Prostate gland (tissue), 2 donors: ENCODE measurements around the gene LBR. TPM values are rescaled to one million over a fixed set of nuclear protein-coding genes. Genes with fewer than 3 reads are reported as not detected.

Experiments used
- DNase-seq: peaks from one replicate; pipeline ENCODE4 v3.0.0-alpha.2; 2019; ENCODE audit warnings: low spot score
- H3K27ac ChIP-seq, 2 donors: fragments of 200-600 bp; sonication (generic); 2 replicates each; pipeline ENCODE4 v1.5.1; 2017 to 2019
- H3K27me3 ChIP-seq: fragments of 200-600 bp; sonication (generic); replicated peaks from 2 replicates; pipeline ENCODE4 v1.5.1; 2019; ENCODE audit not compliant: insufficient read depth
- H3K36me3 ChIP-seq, 2 donors: fragments of 200-600 bp; sonication (generic); 1 replicate in 1 of 2; 2 replicates in 1 of 2; pipeline versions ENCODE4 v1.5.1 to v1.8.1; 2017 to 2019
- H3K4me1 ChIP-seq: fragments of 200-600 bp; sonication (generic); replicated peaks from 2 replicates; pipeline ENCODE4 v1.5.1; 2019
- H3K4me3 ChIP-seq, 2 donors: fragments of 200-600 bp; sonication (generic); 2 replicates each; pipeline ENCODE4 v1.5.1; 2017 to 2019
- H3K9me3 ChIP-seq: fragments of 200-600 bp; sonication (generic); 2 replicates; pipeline ENCODE4 v1.5.1; 2017
- POLR2A ChIP-seq: fragments of 450-650 bp; IDR thresholded peaks from one replicate; pipeline ENCODE4 v1.6.1; 2016; ENCODE audit warnings: antibody characterized with exemption, mild to moderate bottlenecking
- POLR2AphosphoS5 ChIP-seq: sonication (generic); formaldehyde crosslinking; IDR thresholded peaks from one replicate; pipeline ENCODE4 v1.6.1; 2017; ENCODE audit warnings: antibody characterized with exemption
- WGBS: methylation state at CpG from one replicate; pipeline ENCODE4 v1.1.5; 2018; 5-methylcytosine and 5-hydroxymethylcytosine counted together
- intact Hi-C: fragments of 100-400 bp; cut with DNase I; formaldehyde crosslinking; loops from one replicate; pipeline ENCODE4 v1.14.2; 2022
- total RNA-seq, 2 donors: library from RNA; depleted of rRNA; stranded (reverse); fragments of >200 nt; gene quantifications; one replicate each; pipeline ENCODE4 v1.1.0, GENCODE V29; 2016
- TF ChIP-seq, protein P1 (sequence below), 4 experiments: fragments of 200-600 bp in 2 of 4; fragments of 450-650 bp in 2 of 4; sonication (generic) in 2 of 4; IDR thresholded peaks; 1 replicate in 3 of 4; 2 replicates in 1 of 4; pipeline ENCODE4 v1.5.1; 2016 to 2019; ENCODE audit warnings: antibody characterized with exemption in 4 of 4, mild to moderate bottlenecking in 2 of 4, moderate library complexity in 2 of 4

The LBR gene
- total RNA-seq, 2 donors from 2014 or later: 28.7 to 36.4 TPM

DNA sequence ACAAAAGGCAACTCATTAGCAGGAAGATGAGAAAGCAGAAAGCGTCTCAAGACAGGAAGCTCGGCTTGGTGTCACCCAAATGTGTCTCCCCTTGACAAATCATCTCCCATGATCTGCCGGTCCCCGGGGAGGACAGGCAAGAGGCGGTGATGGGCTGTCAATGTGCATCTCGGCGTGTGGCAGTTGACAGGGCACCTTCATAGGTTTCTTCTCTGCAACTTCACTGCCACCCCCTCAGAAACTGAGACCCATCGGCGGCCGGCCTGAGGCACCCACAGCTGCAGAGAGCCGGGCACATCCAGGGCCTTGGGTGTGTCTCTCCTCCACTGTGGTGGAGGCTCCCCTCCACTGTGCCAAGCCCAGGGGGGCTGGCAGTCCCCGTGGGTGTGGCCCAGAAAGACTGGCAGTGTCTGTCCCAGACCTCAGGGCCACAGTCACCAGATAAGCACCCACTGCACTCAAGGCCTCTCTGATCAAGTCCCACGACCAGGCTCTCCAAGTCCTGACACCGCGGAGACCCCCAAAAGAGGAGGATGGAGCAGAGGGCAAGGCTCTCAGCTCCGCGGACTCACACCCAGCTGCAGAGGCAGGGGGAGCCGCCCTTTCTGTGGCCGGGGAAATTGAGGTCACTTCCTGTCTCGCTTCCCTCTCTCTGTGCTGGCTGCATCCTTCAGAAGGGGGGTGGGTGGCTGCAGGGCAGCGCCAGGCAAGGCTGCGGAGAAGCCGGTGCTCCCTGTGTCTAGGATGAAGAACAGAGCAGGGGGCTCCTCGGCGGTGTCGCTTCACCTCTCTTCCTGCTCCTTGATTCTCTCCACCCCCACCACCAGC, 39.6 kb upstream of the LBR start:
- H3K27me3 ChIP-seq: no peaks in the 10 kb centered on the region
- DNase-seq: no peak
- H3K9me3 ChIP-seq: no peaks in the 10 kb centered on the region
- intact Hi-C loops: no loop called here
- H3K27ac ChIP-seq: peak overlapping the region; percentile 33 to 60
- H3K36me3 ChIP-seq: no peaks in the 10 kb centered on the region
- TF ChIP-seq, protein P1, sequence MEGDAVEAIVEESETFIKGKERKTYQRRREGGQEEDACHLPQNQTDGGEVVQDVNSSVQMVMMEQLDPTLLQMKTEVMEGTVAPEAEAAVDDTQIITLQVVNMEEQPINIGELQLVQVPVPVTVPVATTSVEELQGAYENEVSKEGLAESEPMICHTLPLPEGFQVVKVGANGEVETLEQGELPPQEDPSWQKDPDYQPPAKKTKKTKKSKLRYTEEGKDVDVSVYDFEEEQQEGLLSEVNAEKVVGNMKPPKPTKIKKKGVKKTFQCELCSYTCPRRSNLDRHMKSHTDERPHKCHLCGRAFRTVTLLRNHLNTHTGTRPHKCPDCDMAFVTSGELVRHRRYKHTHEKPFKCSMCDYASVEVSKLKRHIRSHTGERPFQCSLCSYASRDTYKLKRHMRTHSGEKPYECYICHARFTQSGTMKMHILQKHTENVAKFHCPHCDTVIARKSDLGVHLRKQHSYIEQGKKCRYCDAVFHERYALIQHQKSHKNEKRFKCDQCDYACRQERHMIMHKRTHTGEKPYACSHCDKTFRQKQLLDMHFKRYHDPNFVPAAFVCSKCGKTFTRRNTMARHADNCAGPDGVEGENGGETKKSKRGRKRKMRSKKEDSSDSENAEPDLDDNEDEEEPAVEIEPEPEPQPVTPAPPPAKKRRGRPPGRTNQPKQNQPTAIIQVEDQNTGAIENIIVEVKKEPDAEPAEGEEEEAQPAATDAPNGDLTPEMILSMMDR (IDR thresholded peaks at IDR 0.05): no peak
- no peak for TF ChIP-seq POLR2A
- TF ChIP-seq POLR2AphosphoS5: peak; percentile 20
- H3K4me3 ChIP-seq: no peak overlapping the region
- 68% methylated on average over 25 of the region's 26 CpGs for WGBS
- H3K4me1 ChIP-seq: no peaks in the 10 kb centered on the region

DNA sequence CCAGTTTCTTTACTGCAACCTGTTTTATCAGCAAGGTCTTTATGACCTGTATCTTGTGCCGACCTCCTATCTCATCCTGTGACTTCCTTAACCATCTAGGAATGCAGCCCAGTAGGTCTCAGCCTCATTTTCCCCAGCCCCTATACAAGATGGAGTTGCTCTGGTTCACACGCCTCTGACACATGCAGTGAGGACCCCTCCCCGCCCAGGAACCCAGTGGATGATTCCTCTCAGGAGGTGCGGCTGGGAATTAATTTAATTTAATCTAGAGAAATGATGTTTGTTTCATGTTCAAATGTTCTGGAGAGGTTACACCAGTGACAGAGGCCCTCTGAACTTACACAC, 39.0 kb upstream of the LBR start:
- Histone ChIP-seq H3K4me3 (no peak overlapping the region), H3K27me3 (no peaks in the 10 kb centered on the region), H3K4me1 (no peaks in the 10 kb centered on the region), H3K27ac (no peak overlapping the region), H3K36me3 (no peaks in the 10 kb centered on the region), H3K9me3 (no peaks in the 10 kb centered on the region)
- intact Hi-C loops: no loop called here
- DNase-seq: no peak
- TF ChIP-seq, protein P1 (IDR thresholded peaks at IDR 0.05): no peak
- TF ChIP-seq POLR2A (no peak), POLR2AphosphoS5 (no peak)
- 95% methylated on average over 4 of the region's 4 CpGs for WGBS

DNA sequence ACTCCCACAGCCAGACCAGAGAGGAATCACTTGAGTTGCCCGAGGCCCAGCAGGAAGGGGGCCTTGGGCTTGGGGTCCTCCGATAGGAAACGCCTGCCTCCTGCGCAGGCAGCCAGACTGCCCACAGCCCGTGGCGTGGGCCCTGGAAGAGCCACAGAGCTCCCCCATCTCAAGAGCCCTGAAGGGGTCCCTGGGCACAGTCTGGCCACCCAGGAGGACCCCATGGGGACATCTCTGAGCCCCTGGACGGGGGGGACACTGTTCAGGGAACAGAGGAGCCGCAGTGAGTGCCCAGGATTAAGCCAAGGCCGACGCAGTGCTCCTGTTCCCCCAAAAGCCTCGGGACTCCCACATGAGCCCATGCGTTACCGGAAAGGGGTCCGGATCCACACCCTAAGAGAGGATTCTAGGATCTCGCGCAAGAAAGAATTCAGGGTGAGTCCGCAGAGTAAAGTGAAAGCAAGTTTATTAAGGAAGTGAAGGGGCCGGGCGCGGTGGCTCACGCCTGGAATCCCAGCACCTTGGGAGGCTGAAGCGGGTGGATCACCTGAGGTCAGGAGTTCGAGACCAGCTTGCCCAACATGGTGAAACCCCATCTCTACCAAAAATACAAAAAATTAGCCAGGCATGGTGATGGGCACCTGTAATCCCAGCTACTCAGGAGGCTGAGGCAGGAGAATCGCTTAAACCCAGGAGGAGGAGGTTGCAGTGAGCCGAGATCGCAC, 38.1 kb upstream of the LBR start:
- intact Hi-C loops: no loop called here
- 92% methylated on average over 26 of the region's 26 CpGs for WGBS
- no peak overlapping the region for H3K4me3 ChIP-seq
- no peak for DNase-seq
- H3K9me3 ChIP-seq: no peaks in the 10 kb centered on the region
- H3K27ac ChIP-seq: peak overlapping the region in 1 of 2 donors; percentile 58
- TF ChIP-seq POLR2A (no peak), POLR2AphosphoS5 (no peak)
- TF ChIP-seq, protein P1 (IDR thresholded peaks at IDR 0.05): no peak
- H3K4me1 ChIP-seq: no peaks in the 10 kb centered on the region
- no peaks in the 10 kb centered on the region for H3K36me3 ChIP-seq
- no peaks in the 10 kb centered on the region for H3K27me3 ChIP-seq

DNA sequence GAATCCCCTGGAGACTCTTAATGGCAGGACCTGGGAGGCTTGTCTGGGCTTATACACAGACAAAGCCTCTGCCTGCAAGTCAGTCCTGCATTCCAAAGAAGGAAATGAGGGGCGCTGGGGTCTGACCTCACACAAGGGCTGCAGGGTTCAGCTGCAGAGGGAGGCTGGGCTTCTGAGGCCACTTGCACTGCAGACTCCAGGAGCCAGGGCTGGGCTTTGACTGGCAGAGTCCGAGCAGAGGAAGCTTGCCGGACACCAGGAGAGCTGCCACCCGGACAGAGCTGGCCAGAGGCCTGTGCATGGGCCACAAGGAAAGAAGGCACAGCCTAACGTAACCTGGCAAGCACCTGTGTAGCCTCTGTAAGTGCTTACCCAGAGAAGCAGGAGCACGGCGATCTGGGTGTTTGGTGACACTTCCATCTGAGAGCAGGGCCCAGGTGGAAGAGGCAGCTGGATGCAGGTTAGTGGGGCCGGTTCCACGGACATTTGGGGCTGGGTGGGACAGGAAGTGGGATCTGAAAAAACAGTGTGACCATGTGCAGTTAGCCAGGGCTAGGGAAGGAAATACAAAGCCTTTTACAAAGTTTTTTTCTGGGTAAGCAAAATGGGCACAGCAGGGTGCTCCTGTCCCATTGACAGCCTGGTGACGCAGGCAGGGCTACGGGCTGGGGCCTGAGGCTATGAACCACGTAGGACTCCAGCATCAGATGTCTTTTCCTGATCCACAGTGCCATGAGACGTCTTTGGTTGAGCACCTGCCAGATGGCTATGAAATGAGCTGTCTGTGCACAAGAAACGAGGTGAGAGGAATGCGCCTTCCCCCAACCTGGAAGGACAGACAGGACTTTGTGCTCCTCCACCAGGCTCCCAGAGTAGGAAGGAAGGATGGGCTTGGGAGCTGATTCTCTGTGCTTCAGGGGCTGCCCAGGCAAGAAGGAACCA, 37.3 kb upstream of the LBR start:
- Histone ChIP-seq H3K9me3 (no peaks in the 10 kb centered on the region), H3K4me3 (no peak overlapping the region), H3K27ac (peak overlapping the region; percentile 48 to 58), H3K36me3 (no peaks in the 10 kb centered on the region), H3K4me1 (peaks cover 3% of the 10 kb centered on the region), H3K27me3 (no peaks in the 10 kb centered on the region)
- no peak for DNase-seq
- TF ChIP-seq POLR2AphosphoS5 (peak; percentile 41), POLR2A (no peak)
- 45% methylated on average over 14 of the region's 15 CpGs for WGBS
- intact Hi-C loops: no loop called here
